Hepatocyte (in vitro differentiated cells): ENCODE results near the gene MED16. TPM values are rescaled to one million over a fixed set of nuclear protein-coding genes. Genes with fewer than 3 reads are reported as not detected.

ENCODE experiments used
- DNase-seq: peaks from one replicate; pipeline ENCODE4 v3.0.0-alpha.2; 2016; ENCODE audit warnings: low spot score
- H2AFZ ChIP-seq: fragments of 200-600 bp; sonication (generic); 2 replicates; pipeline ENCODE4 v1.6.0; 2016; ENCODE audit warnings: antibody characterized with exemption, mild to moderate bottlenecking
- H3K27ac ChIP-seq: fragments of 200-600 bp; sonication (generic); 2 replicates; pipeline ENCODE4 v1.5.1; 2016; ENCODE audit warnings: mild to moderate bottlenecking
- H3K27me3 ChIP-seq: fragments of 200-600 bp; sonication (generic); 2 replicates; pipeline ENCODE4 v1.6.1; 2016
- H3K36me3 ChIP-seq: fragments of 200-600 bp; sonication (generic); replicated peaks from 2 replicates; pipeline ENCODE4 v1.5.1; 2016; ENCODE audit warnings: low read depth; ENCODE audit not compliant: insufficient read depth
- H3K4me1 ChIP-seq: fragments of 200-600 bp; sonication (generic); 2 replicates; pipeline ENCODE4 v1.5.1; 2016; ENCODE audit warnings: mild to moderate bottlenecking, moderate library complexity; ENCODE audit not compliant: insufficient read depth
- H3K4me2 ChIP-seq: fragments of 200-600 bp; sonication (generic); 2 replicates; pipeline ENCODE4 v1.6.0; 2016
- H3K4me3 ChIP-seq: fragments of 200-600 bp; sonication (generic); 2 replicates; pipeline ENCODE4 v1.5.1; 2016; ENCODE audit warnings: mild to moderate bottlenecking
- H3K79me2 ChIP-seq: fragments of 200-600 bp; sonication (generic); 2 replicates; pipeline ENCODE4 v1.6.0; 2017; ENCODE audit warnings: mild to moderate bottlenecking
- H3K9me2 ChIP-seq: fragments of 200-600 bp; sonication (generic); replicated peaks from 2 replicates; pipeline ENCODE4 v1.6.0; 2017; ENCODE audit warnings: mild to moderate bottlenecking; ENCODE audit not compliant: insufficient read depth
- H3K9me3 ChIP-seq: fragments of 200-600 bp; sonication (generic); 2 replicates; pipeline ENCODE4 v1.5.1; 2016; ENCODE audit warnings: low read depth, mild to moderate bottlenecking
- H4K20me1 ChIP-seq: fragments of 200-600 bp; sonication (generic); 2 replicates; pipeline ENCODE4 v1.6.0; 2016; ENCODE audit warnings: mild to moderate bottlenecking; ENCODE audit not compliant: insufficient read depth, poor library complexity, severe bottlenecking
- CTCF ChIP-seq: fragments of 200-600 bp; sonication (generic); IDR thresholded peaks from 2 replicates; pipeline ENCODE4 v1.5.1; 2016; ENCODE audit warnings: antibody characterized with exemption, mild to moderate bottlenecking; ENCODE audit not compliant: poor library complexity
- EZH2 ChIP-seq: fragments of 200-600 bp; sonication (generic); IDR thresholded peaks from 2 replicates; pipeline ENCODE4 v1.6.1; 2016; ENCODE audit warnings: antibody characterized with exemption, mild to moderate bottlenecking, borderline replicate concordance
- EZH2phosphoT487 ChIP-seq: fragments of 200-600 bp; sonication (generic); IDR thresholded peaks from one replicate; pipeline ENCODE4 v1.6.1; 2018; ENCODE audit warnings: antibody characterized with exemption, mild to moderate bottlenecking, low read depth, moderate library complexity; ENCODE audit not compliant: unreplicated experiment, severe bottlenecking
- WGBS: methylation state at CpG from one replicate; pipeline ENCODE4 v1.1.6; 2016; ENCODE audit warnings: low lambda C conversion rate; ENCODE audit errors: missing lambda C conversion rate; 5-methylcytosine and 5-hydroxymethylcytosine counted together
- polyA plus RNA-seq: library from polyadenylated mRNA; unstranded; fragments of >200 nt; fragmentation: Nextera tagmentation; extraction: Ambion mirVana; gene quantifications from 2 replicates; pipeline ENCODE4 v1.2.1, GENCODE V29; 2016
- total RNA-seq: library from RNA; depleted of rRNA; stranded (reverse); fragments of >200 nt; gene quantifications from 2 replicates; pipeline ENCODE4 v1.2.3, GENCODE V29; 2014

Gene MED16
- total and polyA plus RNA-seq, 2 experiments from 2014 or later: 32.1 to 80.9 TPM

GRCh38 chr19:918152-918437, 25.1 kb upstream of the MED16 start:
- peaks cover 12% of the 10 kb centered on the region for H3K79me2 ChIP-seq
- no peak overlapping the region for H3K27ac ChIP-seq
- no peaks in the 10 kb centered on the region for H3K36me3 ChIP-seq
- H3K4me1 ChIP-seq: peaks cover 31% of the 10 kb centered on the region
- H3K4me3 ChIP-seq: no peak overlapping the region
- DNase-seq: no peak
- H3K27me3 ChIP-seq: peaks cover 34% of the 10 kb centered on the region
- TF ChIP-seq EZH2 (peak; percentile 39), CTCF (no peak), EZH2phosphoT487 (peak; percentile 17)
- WGBS: 9% methylated on average over 11 of the region's 12 CpGs
- H4K20me1 ChIP-seq: no peaks in the 10 kb centered on the region
- peak overlapping the region; percentile 94 for H3K4me2 ChIP-seq
- H2AFZ ChIP-seq: no peak overlapping the region
- H3K9me3 ChIP-seq: no peaks in the 10 kb centered on the region
- no peaks in the 10 kb centered on the region for H3K9me2 ChIP-seq

GRCh38 chr19:917323-918151, 24.6 kb upstream of the MED16 start, which contains the start of gene KISS1R:
Gene KISS1R, plus strand, starts transcription at chr19:917333. Its CDS starts 170 bp downstream, at chr19:917503.
- 2% methylated on average over 67 of the region's 87 CpGs for WGBS
- H4K20me1 ChIP-seq: no peaks in the 10 kb centered on the region
- peaks cover 14% of the 10 kb centered on the region for H3K79me2 ChIP-seq
- H3K27me3 ChIP-seq: peaks cover 34% of the 10 kb centered on the region
- H3K4me2 ChIP-seq: peak within 1 kb of the TSS; percentile 94
- H3K4me1 ChIP-seq: peaks cover 31% of the 10 kb centered on the region
- H3K4me3 ChIP-seq: no peak within 1 kb of the TSS
- H3K9me2 ChIP-seq: no peaks in the 10 kb centered on the region
- no peak within 1 kb of the TSS for H3K27ac ChIP-seq
- no peaks in the 10 kb centered on the region for H3K9me3 ChIP-seq
- H3K36me3 ChIP-seq: no peaks in the 10 kb centered on the region
- H2AFZ ChIP-seq: no peak within 1 kb of the TSS
- TF ChIP-seq EZH2: no peak
- TF ChIP-seq CTCF: peak; percentile 63
- peak; percentile 49 for TF ChIP-seq EZH2phosphoT487
- peak; percentile 74 for DNase-seq

- Histone ChIP-seq H3K9me2 (no peaks in the 10 kb centered on the region), H2AFZ (no peak overlapping the region), H3K4me1 (peaks cover 31% of the 10 kb centered on the region), H4K20me1 (no peaks in the 10 kb centered on the region), H3K36me3 (no peaks in the 10 kb centered on the region), H3K4me3 (no peak overlapping the region), H3K27ac (no peak overlapping the region), H3K4me2 (peak overlapping the region; percentile 94), H3K27me3 (peaks cover 34% of the 10 kb centered on the region), H3K9me3 (no peaks in the 10 kb centered on the region), H3K79me2 (peaks cover 15% of the 10 kb centered on the region)
- WGBS: 27% methylated on average over 18 of the region's 35 CpGs
- DNase-seq: peak; percentile 74
- no peak for TF ChIP-seq EZH2phosphoT487
- no peak for TF ChIP-seq CTCF
- TF ChIP-seq EZH2: no peak
Measured at GRCh38 chr19:916645-917322, 23.8 kb upstream of the MED16 start.
